ENCODE data around the gene C12orf76. TPM values are rescaled to one million over a fixed set of nuclear protein-coding genes. Genes with fewer than 3 reads are reported as not detected.

C12orf76 gene
- total and polyA plus RNA-seq, 2 of the 13 experiments (the other 11 are each of a cell fraction or from before 2014, with no cell fraction given) = 15.8 to 38.4 TPM

- TF ChIP-seq GRHL1 (CRISPR knock-in tag; conservative IDR thresholded peaks at IDR 0.05) (no peak), SMYD3 (CRISPR knock-in tag; IDR thresholded peaks at IDR 0.05) (peak; percentile 63; the same call in 1 of the 2 replicates), HMG20A (CRISPR knock-in tag; IDR thresholded peaks at IDR 0.05; ENCODE audit: borderline replicate concordance) (peak; percentile 40; the same call in 1 of the 2 replicates), ZNF563 (CRISPR knock-in tag; IDR thresholded peaks at IDR 0.05) (no peak), EED (CRISPR knock-in tag; IDR thresholded peaks at IDR 0.05) (peak; percentile 52; the same call in 1 of the 2 replicates), NFYC (CRISPR knock-in tag; IDR thresholded peaks at IDR 0.05) (peak; percentile 87), KDM6A (CRISPR knock-in tag; IDR thresholded peaks at IDR 0.05; ENCODE audit: low read depth) (peak; percentile 57; the same call in 1 of the 2 replicates), MYPOP (CRISPR knock-in tag; IDR thresholded peaks at IDR 0.05) (peak; percentile 72; the same call in 1 of the 2 replicates), ZNF7 (CRISPR knock-in tag; IDR thresholded peaks at IDR 0.05) (no peak), THYN1 (CRISPR knock-in tag; IDR thresholded peaks at IDR 0.05; ENCODE audit: borderline replicate concordance, low read depth) (no peak), ZNF510 (CRISPR knock-in tag; IDR thresholded peaks at IDR 0.05; ENCODE audit: low read depth) (0 out of 2 replicates have a peak, but pooled peaks have one; percentile 38), AHDC1 (CRISPR knock-in tag; IDR thresholded peaks at IDR 0.05; ENCODE audit: borderline replicate concordance) (no peak), ZNF660 (CRISPR knock-in tag; IDR thresholded peaks at IDR 0.05; ENCODE audit: borderline replicate concordance, low read depth) (no peak), FOXK1 (CRISPR knock-in tag; IDR thresholded peaks at IDR 0.05; ENCODE audit: borderline replicate concordance, low read depth) (peak; percentile 88; the same call in 1 of the 2 replicates)
- TF ChIP-seq, protein P1, sequence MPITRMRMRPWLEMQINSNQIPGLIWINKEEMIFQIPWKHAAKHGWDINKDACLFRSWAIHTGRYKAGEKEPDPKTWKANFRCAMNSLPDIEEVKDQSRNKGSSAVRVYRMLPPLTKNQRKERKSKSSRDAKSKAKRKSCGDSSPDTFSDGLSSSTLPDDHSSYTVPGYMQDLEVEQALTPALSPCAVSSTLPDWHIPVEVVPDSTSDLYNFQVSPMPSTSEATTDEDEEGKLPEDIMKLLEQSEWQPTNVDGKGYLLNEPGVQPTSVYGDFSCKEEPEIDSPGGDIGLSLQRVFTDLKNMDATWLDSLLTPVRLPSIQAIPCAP (CRISPR knock-in tag; IDR thresholded peaks at IDR 0.05; ENCODE audit: low read depth) = 0 out of 2 replicates have a peak, but pooled peaks have one; percentile 53
Observed at GRCh38 chr12:110079477-110080400, 31.4 kb upstream of the C12orf76 start (continued).

All from HepG2 (cell line).